ENCODE measurements around the gene SPG11. TPM values are rescaled to one million over a fixed set of nuclear protein-coding genes. Genes with fewer than 3 reads are reported as not detected.

SPG11 gene
- total and polyA plus RNA-seq, 2 of the 13 experiments (the other 11 are each of a cell fraction or from before 2014, with no cell fraction given), result 31.5 to 40.7 TPM

DNA sequence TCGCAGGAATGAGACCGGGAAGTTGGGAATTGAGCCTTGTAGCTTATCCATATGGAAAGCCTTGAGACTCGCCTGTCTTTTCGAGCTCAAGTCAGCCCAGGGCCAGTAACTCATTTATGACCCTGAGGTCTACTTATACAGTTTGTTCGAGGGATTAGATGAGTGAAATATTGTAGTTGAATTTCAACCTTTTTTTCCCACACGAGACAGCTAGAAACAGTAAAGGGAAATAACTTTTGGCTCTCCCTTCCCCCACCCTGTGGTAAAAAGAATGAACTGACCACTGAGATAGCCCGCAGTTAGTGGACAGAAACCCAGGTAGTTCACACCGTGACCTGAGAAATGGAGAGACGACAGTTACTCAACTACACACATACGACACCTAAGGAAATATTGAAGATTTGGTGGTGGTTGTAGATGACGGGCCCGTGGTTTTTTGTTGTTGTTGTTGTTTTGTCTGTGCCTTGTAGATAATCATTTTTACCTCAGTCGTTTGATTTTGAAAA lies 125.7 kb downstream of the SPG11 start (continued):
- TF ChIP-seq, protein P1, sequence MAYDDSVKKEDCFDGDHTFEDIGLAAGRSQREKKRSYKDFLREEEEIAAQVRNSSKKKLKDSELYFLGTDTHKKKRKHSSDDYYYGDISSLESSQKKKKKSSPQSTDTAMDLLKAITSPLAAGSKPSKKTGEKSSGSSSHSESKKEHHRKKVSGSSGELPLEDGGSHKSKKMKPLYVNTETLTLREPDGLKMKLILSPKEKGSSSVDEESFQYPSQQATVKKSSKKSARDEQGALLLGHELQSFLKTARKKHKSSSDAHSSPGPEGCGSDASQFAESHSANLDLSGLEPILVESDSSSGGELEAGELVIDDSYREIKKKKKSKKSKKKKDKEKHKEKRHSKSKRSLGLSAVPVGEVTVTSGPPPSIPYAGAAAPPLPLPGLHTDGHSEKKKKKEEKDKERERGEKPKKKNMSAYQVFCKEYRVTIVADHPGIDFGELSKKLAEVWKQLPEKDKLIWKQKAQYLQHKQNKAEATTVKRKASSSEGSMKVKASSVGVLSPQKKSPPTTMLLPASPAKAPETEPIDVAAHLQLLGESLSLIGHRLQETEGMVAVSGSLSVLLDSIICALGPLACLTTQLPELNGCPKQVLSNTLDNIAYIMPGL (CRISPR knock-in tag; IDR thresholded peaks at IDR 0.05; ENCODE audit: borderline replicate concordance in 1 of 2, low read depth in 1 of 2), result no peak
- TF ChIP-seq CENPX (CRISPR knock-in tag; IDR thresholded peaks at IDR 0.05), result no peak
- no peak for TF ChIP-seq ZNF44 (CRISPR knock-in tag; IDR thresholded peaks at IDR 0.05)
- TF ChIP-seq RCOR2 (CRISPR knock-in tag; IDR thresholded peaks at IDR 0.05), result no peak
- TF ChIP-seq, protein P2, sequence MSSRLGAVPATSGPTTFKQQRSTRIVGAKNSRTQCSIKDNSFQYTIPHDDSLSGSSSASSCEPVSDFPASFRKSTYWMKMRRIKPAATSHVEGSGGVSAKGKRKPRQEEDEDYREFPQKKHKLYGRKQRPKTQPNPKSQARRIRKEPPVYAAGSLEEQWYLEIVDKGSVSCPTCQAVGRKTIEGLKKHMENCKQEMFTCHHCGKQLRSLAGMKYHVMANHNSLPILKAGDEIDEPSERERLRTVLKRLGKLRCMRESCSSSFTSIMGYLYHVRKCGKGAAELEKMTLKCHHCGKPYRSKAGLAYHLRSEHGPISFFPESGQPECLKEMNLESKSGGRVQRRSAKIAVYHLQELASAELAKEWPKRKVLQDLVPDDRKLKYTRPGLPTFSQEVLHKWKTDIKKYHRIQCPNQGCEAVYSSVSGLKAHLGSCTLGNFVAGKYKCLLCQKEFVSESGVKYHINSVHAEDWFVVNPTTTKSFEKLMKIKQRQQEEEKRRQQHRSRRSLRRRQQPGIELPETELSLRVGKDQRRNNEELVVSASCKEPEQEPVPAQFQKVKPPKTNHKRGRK (CRISPR knock-in tag; IDR thresholded peaks at IDR 0.05), result no peak
- peak; percentile 39 for TF ChIP-seq ASH2L (IDR thresholded peaks at IDR 0.05; ENCODE audit: insufficient read length, low read depth, low read length)
- TF ChIP-seq SYNCRIP (IDR thresholded peaks at IDR 0.05; ENCODE audit: insufficient read depth, low read depth, low read length), result no peak
- TF ChIP-seq ZNF329 (CRISPR knock-in tag; IDR thresholded peaks at IDR 0.05; ENCODE audit: low read depth), result no peak
- peak; percentile 20; the same call in 1 of the 2 replicates for TF ChIP-seq ZNF460 (CRISPR knock-in tag; IDR thresholded peaks at IDR 0.05; ENCODE audit: borderline replicate concordance)
- TF ChIP-seq POLR2G (IDR thresholded peaks at IDR 0.05; ENCODE audit: low read depth, low read length), result no peak
- no peak for TF ChIP-seq KDM3A (CRISPR knock-in tag; IDR thresholded peaks at IDR 0.05; ENCODE audit: low read depth)
- TF ChIP-seq SMARCC2 (IDR thresholded peaks at IDR 0.05), result no peak
- TF ChIP-seq ZBTB1 (CRISPR knock-in tag; IDR thresholded peaks at IDR 0.05; ENCODE audit: borderline replicate concordance), result no peak
- TF ChIP-seq POLR2AphosphoS2 (IDR thresholded peaks at IDR 0.05; ENCODE audit: low read depth, low read length), result no peak
- no peak for TF ChIP-seq TOE1 (CRISPR knock-in tag; IDR thresholded peaks at IDR 0.05)
- 0 out of 2 replicates have a peak, but pooled peaks have one; percentile 8 for TF ChIP-seq SAP130 (CRISPR knock-in tag; IDR thresholded peaks at IDR 0.05; ENCODE audit: low read depth)
- TF ChIP-seq FOSL1 (CRISPR knock-in tag; IDR thresholded peaks at IDR 0.05; ENCODE audit: borderline replicate concordance), result no peak
- TF ChIP-seq NR2F1 (CRISPR knock-in tag; IDR thresholded peaks at IDR 0.05), result no peak
